Measurements from ENCODE around the gene WEE2.

WEE2 gene

GRCh38 chr7:141685285-141686023 lies 22.7 kb upstream of the WEE2 start:
- no peaks in the 10 kb centered on the region for H3F3A ChIP-seq (ENCODE audit: insufficient read depth)
- TF ChIP-seq EZH2phosphoT487 (conservative IDR thresholded peaks at IDR 0.05; ENCODE audit: low read length), result no peak
- no peak for TF ChIP-seq CTCF (IDR thresholded peaks at IDR 0.05; ENCODE audit: insufficient read depth, low read length, poor library complexity, severe bottlenecking)
- H3K9me3 ChIP-seq (ENCODE audit: insufficient read depth, low read length), result no peaks in the 10 kb centered on the region
- H4K20me1 ChIP-seq (ENCODE audit: low read depth, low read length), result no peaks in the 10 kb centered on the region
- no peak overlapping the region for H3K4me3 ChIP-seq (ENCODE audit: insufficient read depth, low read length, poor library complexity, severe bottlenecking)
- H3K27me3 ChIP-seq (ENCODE audit: low read length), result no peaks in the 10 kb centered on the region
- no peaks in the 10 kb centered on the region for H3K36me3 ChIP-seq (ENCODE audit: low read length)
- H3K27ac ChIP-seq (ENCODE audit: low read depth, low read length), result no peak overlapping the region
- no peak overlapping the region for H3K9ac ChIP-seq (ENCODE audit: low read length)
- H3K79me2 ChIP-seq (ENCODE audit: insufficient read depth, low read length), result no peaks in the 10 kb centered on the region
- no peak overlapping the region for H2AFZ ChIP-seq (ENCODE audit: low read depth, low read length, severe bottlenecking)
- H3K4me2 ChIP-seq (ENCODE audit: low read depth, low read length, poor library complexity, severe bottlenecking), result no peak overlapping the region
- H3K9me2 ChIP-seq (replicated peaks; ENCODE audit: insufficient read depth, low read length), result no peaks in the 10 kb centered on the region

DNA sequence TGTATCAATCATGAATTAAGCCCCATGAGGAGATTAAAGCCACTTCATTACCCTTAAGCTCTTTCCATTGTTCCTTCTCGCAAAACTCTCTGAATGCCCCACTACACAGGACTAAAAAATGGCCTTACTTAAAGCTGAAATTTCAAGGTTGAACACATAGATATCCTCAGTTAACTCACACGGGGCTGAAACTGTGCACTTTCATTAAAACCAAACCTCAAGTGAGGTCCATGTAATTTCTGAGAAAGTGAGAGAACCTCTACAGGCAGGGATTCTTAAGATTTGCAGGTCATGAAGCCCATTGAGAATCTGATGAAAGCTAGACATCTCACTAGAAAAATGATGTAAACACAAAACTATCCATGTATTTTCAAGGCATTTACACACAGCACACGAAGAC lies 22.1 kb upstream of the WEE2 start:
- H3K79me2 ChIP-seq (ENCODE audit: insufficient read depth, low read length), result no peaks in the 10 kb centered on the region
- no peaks in the 10 kb centered on the region for H4K20me1 ChIP-seq (ENCODE audit: low read depth, low read length)
- no peaks in the 10 kb centered on the region for H3F3A ChIP-seq (ENCODE audit: insufficient read depth)
- no peak overlapping the region for H3K4me2 ChIP-seq (ENCODE audit: low read depth, low read length, poor library complexity, severe bottlenecking)
- H2AFZ ChIP-seq (ENCODE audit: low read depth, low read length, severe bottlenecking), result no peak overlapping the region
- H3K9me3 ChIP-seq (ENCODE audit: insufficient read depth, low read length), result no peaks in the 10 kb centered on the region
- H3K9me2 ChIP-seq (replicated peaks; ENCODE audit: insufficient read depth, low read length), result no peaks in the 10 kb centered on the region
- TF ChIP-seq EZH2phosphoT487 (conservative IDR thresholded peaks at IDR 0.05; ENCODE audit: low read length) (no peak), CTCF (IDR thresholded peaks at IDR 0.05; ENCODE audit: insufficient read depth, low read length, poor library complexity, severe bottlenecking) (no peak)
- no peak overlapping the region for H3K4me3 ChIP-seq (ENCODE audit: insufficient read depth, low read length, poor library complexity, severe bottlenecking)
- no peak overlapping the region for H3K27ac ChIP-seq (ENCODE audit: low read depth, low read length)
- no peak overlapping the region for H3K9ac ChIP-seq (ENCODE audit: low read length)
- no peaks in the 10 kb centered on the region for H3K36me3 ChIP-seq (ENCODE audit: low read length)
- no peaks in the 10 kb centered on the region for H3K27me3 ChIP-seq (ENCODE audit: low read length)

DNA sequence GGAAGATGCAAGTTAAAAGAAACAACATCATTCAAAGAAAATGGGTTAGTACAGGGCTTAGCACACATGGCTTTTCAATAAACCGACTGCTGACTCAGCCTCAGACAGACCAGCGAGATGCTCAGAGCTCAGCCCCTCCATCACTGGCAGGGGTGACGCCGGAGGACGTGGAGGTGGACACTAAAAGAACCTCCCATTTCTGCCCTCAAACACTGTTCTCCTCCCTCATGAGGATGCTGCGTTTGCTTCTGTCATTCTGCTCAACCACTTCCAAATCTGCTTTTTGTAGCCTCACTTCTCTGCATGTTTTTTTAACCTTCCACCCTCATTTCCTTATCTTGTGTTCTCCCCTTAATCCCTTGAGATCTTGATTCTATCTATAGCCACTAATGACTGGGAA lies 21.5 kb upstream of the WEE2 start:
- no peaks in the 10 kb centered on the region for H3K9me2 ChIP-seq (replicated peaks; ENCODE audit: insufficient read depth, low read length)
- H3K36me3 ChIP-seq (ENCODE audit: low read length), result no peaks in the 10 kb centered on the region
- no peak overlapping the region for H3K4me3 ChIP-seq (ENCODE audit: insufficient read depth, low read length, poor library complexity, severe bottlenecking)
- H3K9me3 ChIP-seq (ENCODE audit: insufficient read depth, low read length), result no peaks in the 10 kb centered on the region
- H4K20me1 ChIP-seq (ENCODE audit: low read depth, low read length), result no peaks in the 10 kb centered on the region
- H3K27me3 ChIP-seq (ENCODE audit: low read length), result no peaks in the 10 kb centered on the region
- no peak overlapping the region for H3K4me2 ChIP-seq (ENCODE audit: low read depth, low read length, poor library complexity, severe bottlenecking)
- H3K27ac ChIP-seq (ENCODE audit: low read depth, low read length), result no peak overlapping the region
- no peaks in the 10 kb centered on the region for H3K79me2 ChIP-seq (ENCODE audit: insufficient read depth, low read length)
- TF ChIP-seq CTCF (IDR thresholded peaks at IDR 0.05; ENCODE audit: insufficient read depth, low read length, poor library complexity, severe bottlenecking) (no peak), EZH2phosphoT487 (conservative IDR thresholded peaks at IDR 0.05; ENCODE audit: low read length) (no peak)
- H3K9ac ChIP-seq (ENCODE audit: low read length), result no peak overlapping the region
- no peaks in the 10 kb centered on the region for H3F3A ChIP-seq (ENCODE audit: insufficient read depth)
- no peak overlapping the region for H2AFZ ChIP-seq (ENCODE audit: low read depth, low read length, severe bottlenecking)
